OCI-LY3 (cell line): ENCODE measurements around the gene STX2.

Experiments
- H2AFZ ChIP-seq: fragments of 200-600, 300-600 bp; shearing (Covaris generic); 2 replicates; pipeline ENCODE4 v1.6.0; 2014; ENCODE audit warnings: antibody characterized with exemption, low read depth, low read length
- H3K27ac ChIP-seq: fragments of 200-600, 300-600 bp; sonication (generic); 2 replicates; pipeline ENCODE4 v1.5.1; 2014; ENCODE audit warnings: mild to moderate bottlenecking, low read length, moderate library complexity, mixed read lengths
- H3K27me3 ChIP-seq: fragments of 200-600, 300-600 bp; sonication (generic); 2 replicates; pipeline ENCODE4 v1.6.1; 2014; ENCODE audit warnings: low read depth, low read length, mixed read lengths
- H3K36me3 ChIP-seq: fragments of 200-600, 300-600 bp; sonication (generic); replicated peaks from 2 replicates; pipeline ENCODE3; 2014; ENCODE audit warnings: low read depth, low read length, mixed read lengths
- H3K4me1 ChIP-seq: fragments of 300-600, 200-600 bp; sonication (generic); 2 replicates; pipeline ENCODE4 v1.6.1; 2014; ENCODE audit warnings: low read length, mixed read lengths
- H3K4me2 ChIP-seq: fragments of 200-600, 300-600 bp; sonication (generic); 2 replicates; pipeline ENCODE4 v1.6.1; 2014; ENCODE audit warnings: low read length, mixed read lengths
- H3K4me3 ChIP-seq: fragments of 300-600, 200-600 bp; sonication (generic); 2 replicates; pipeline ENCODE4 v1.5.1; 2014; ENCODE audit warnings: antibody characterized with exemption, mild to moderate bottlenecking, low read length, moderate library complexity
- H3K79me2 ChIP-seq: fragments of 300-600, 200-600 bp; shearing (Covaris generic); 2 replicates; pipeline ENCODE4 v1.6.1; 2014; ENCODE audit warnings: mild to moderate bottlenecking, low read length, mixed read lengths
- H3K9ac ChIP-seq: fragments of 300-600, 200-600 bp; shearing (Covaris generic); 2 replicates; pipeline ENCODE4 v1.6.0; 2014; ENCODE audit warnings: mild to moderate bottlenecking, low read length, moderate library complexity
- H3K9me3 ChIP-seq: fragments of 200-600, 300-600 bp; shearing (Covaris generic); 2 replicates; pipeline ENCODE4 v1.6.1; 2014; ENCODE audit warnings: low read length, mixed read lengths; ENCODE audit not compliant: insufficient read depth
- H4K20me1 ChIP-seq: fragments of 200-600, 300-600 bp; sonication (generic); 2 replicates; pipeline ENCODE4 v1.6.1; 2016; ENCODE audit warnings: low read length, mixed read lengths; ENCODE audit not compliant: insufficient read depth
- EZH2phosphoT487 ChIP-seq: fragments of 200-600 bp; shearing (Covaris generic); IDR thresholded peaks from 2 replicates; pipeline ENCODE4 v1.6.1; 2018; ENCODE audit warnings: antibody characterized with exemption, mixed run types, low read depth
- TF ChIP-seq, protein P1 (sequence below): fragments of 200-600, 300-600 bp; sonication (generic); IDR thresholded peaks from 2 replicates; pipeline ENCODE4 v1.5.1; 2014; ENCODE audit warnings: antibody characterized with exemption, low read length, low read depth

The STX2 gene

DNA sequence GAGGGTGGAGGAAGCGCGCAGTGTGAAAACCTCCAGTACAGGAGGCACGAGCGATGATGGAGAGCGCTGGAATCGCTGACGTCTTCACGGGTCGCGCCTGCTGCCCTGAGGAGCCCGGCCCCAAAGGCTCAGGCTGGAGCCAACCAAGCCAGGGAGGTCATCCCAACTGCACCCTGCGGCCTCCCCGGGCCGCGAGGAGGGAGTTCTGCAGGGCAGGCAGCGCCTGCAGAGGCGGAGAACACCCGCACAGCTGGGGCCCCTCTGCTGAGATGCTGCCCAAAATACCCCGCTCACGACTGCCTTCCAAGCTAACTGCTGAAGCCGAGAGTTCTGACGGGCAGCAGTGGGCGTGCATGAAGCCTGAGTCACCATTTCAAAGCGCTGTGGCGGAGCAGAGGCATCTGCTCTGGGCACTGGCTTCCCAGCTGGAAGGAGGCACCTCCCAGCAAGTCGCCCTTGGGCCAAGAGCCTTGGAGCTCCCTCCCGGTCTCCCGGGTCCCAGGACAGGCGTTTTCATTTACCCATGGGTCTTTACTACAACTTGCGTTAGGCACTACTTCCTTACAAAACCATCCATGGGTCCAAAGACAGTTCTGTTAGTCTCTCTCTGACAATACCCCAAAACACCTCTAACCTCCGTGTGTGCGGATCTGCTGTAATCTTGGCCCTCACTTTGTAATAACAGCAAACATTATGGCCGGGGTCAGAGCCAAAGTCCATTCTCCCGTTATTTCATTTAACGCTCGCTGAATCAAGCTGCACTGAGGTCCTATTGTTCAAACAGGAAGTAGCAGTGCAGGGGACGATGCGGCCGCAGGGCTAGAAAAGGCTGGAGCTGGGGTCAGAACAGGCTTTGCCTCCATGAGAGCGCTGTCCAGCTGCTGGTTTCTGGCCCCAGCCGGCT is 62.8 kb downstream of the STX2 start:
- Histone ChIP-seq H3K4me3 (no peak overlapping the region), H3K36me3 (no peaks in the 10 kb centered on the region), H3K9me3 (no peaks in the 10 kb centered on the region), H3K27me3 (no peaks in the 10 kb centered on the region), H3K4me2 (no peak overlapping the region), H3K9ac (no peak overlapping the region), H4K20me1 (no peaks in the 10 kb centered on the region), H3K4me1 (peaks cover 7% of the 10 kb centered on the region), H3K79me2 (no peaks in the 10 kb centered on the region), H3K27ac (no peak overlapping the region), H2AFZ (no peak overlapping the region)
- TF ChIP-seq, protein P1, sequence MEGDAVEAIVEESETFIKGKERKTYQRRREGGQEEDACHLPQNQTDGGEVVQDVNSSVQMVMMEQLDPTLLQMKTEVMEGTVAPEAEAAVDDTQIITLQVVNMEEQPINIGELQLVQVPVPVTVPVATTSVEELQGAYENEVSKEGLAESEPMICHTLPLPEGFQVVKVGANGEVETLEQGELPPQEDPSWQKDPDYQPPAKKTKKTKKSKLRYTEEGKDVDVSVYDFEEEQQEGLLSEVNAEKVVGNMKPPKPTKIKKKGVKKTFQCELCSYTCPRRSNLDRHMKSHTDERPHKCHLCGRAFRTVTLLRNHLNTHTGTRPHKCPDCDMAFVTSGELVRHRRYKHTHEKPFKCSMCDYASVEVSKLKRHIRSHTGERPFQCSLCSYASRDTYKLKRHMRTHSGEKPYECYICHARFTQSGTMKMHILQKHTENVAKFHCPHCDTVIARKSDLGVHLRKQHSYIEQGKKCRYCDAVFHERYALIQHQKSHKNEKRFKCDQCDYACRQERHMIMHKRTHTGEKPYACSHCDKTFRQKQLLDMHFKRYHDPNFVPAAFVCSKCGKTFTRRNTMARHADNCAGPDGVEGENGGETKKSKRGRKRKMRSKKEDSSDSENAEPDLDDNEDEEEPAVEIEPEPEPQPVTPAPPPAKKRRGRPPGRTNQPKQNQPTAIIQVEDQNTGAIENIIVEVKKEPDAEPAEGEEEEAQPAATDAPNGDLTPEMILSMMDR = no peak
- no peak for TF ChIP-seq EZH2phosphoT487

DNA sequence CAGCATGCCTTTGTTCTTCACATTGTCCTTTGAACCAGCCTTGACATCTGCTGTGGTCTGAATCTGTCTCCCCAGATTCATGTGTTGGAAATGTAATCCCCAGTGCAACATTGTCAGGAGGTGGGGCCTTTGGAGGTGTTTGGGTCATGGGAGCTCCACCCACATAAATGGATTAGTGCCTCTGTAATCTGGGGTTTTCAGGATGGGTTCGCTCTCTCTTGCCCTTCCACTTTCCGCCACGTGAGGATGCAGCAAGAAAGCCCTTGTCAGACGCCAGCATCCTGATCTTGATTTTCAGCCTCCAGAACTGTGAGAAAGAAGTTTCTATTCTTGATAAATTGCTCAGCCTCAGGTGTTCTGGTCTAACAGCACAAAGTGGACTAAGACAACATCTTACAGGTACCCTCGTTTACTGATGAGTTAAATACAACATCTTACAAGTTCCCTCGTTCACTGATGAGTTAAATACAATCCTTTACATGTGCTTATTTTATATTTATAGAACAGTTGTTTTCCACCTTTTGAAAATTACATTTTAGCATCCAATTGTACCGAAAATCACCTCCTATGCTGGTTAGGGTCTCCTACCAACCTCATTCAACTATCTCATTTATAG is 68.5 kb downstream of the STX2 start:
- Histone ChIP-seq H3K27me3 (peaks cover 2% of the 10 kb centered on the region; the same call in 1 of the 2 replicates), H3K4me3 (no peak overlapping the region), H3K36me3 (no peaks in the 10 kb centered on the region), H3K9ac (no peak overlapping the region), H2AFZ (no peak overlapping the region), H3K4me2 (no peak overlapping the region), H3K79me2 (no peaks in the 10 kb centered on the region), H3K9me3 (0 out of 2 replicates have a peak, but pooled peaks cover under 1% of the 10 kb centered on the region), H3K27ac (no peak overlapping the region), H3K4me1 (no peaks in the 10 kb centered on the region), H4K20me1 (no peaks in the 10 kb centered on the region)
- no peak for TF ChIP-seq EZH2phosphoT487
- TF ChIP-seq, protein P1 = no peak

DNA sequence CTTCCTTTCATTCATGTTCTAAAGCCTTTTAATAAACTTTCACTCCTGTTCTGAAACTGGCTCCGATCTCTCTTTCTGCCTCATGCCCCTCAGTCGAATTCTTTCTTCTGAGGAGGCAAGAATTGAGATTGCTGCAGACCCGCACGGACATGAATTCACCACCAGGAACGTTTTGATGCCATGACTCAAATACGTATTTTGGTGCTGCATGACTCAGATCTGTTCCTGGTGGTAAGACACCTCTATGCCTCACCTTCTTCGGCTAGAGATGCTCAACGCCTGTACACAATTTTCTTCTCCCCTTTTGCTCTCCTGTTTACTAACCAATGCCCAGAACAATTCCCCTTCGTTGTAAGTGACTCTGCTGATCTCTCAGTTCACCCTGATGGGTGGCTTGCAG is 70.9 kb downstream of the STX2 start:
- H3K27ac ChIP-seq = no peak overlapping the region
- no peak overlapping the region for H3K4me2 ChIP-seq
- no peak overlapping the region for H2AFZ ChIP-seq
- H3K4me3 ChIP-seq = no peak overlapping the region
- H3K9me3 ChIP-seq = peaks cover 14% of the 10 kb centered on the region
- peaks cover 2% of the 10 kb centered on the region; the same call in 1 of the 2 replicates for H3K27me3 ChIP-seq
- no peaks in the 10 kb centered on the region for H3K4me1 ChIP-seq
- H4K20me1 ChIP-seq = no peaks in the 10 kb centered on the region
- peaks cover 12% of the 10 kb centered on the region for H3K36me3 ChIP-seq
- no peak overlapping the region for H3K9ac ChIP-seq
- no peaks in the 10 kb centered on the region for H3K79me2 ChIP-seq
- TF ChIP-seq EZH2phosphoT487 = no peak
- TF ChIP-seq, protein P1 = no peak

DNA sequence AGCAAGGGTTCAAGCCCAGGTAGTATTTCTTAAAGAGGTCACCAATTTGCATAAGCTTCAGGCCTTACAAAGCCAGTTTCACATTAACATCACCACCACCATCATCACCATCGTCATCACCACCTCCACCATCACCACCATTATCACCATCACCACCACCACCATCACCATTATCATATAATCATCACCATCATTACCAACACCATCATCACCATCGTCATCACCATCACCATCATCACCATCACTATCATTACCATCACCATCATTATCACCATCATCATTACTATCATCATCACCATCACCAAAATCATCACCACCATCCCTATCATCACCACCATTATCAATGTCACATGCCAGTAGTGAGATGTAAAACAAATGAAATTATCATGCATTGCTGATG is 72.6 kb downstream of the STX2 start:
- no peak overlapping the region for H3K27ac ChIP-seq
- peaks cover 14% of the 10 kb centered on the region for H3K9me3 ChIP-seq
- H3K27me3 ChIP-seq = peaks cover 2% of the 10 kb centered on the region; the same call in 1 of the 2 replicates
- no peaks in the 10 kb centered on the region for H3K79me2 ChIP-seq
- no peak overlapping the region for H3K9ac ChIP-seq
- H4K20me1 ChIP-seq = no peaks in the 10 kb centered on the region
- no peak overlapping the region for H2AFZ ChIP-seq
- H3K4me1 ChIP-seq = peaks cover 6% of the 10 kb centered on the region; the same call in 1 of the 2 replicates
- no peak overlapping the region for H3K4me2 ChIP-seq
- TF ChIP-seq, protein P1 = no peak
- no peak for TF ChIP-seq EZH2phosphoT487
- H3K36me3 ChIP-seq = peaks cover 12% of the 10 kb centered on the region
- H3K4me3 ChIP-seq = no peak overlapping the region
